Karpas-422 (cell line): ENCODE measurements around the gene MDN1. TPM values are rescaled to one million over a fixed set of nuclear protein-coding genes. Genes with fewer than 3 reads are reported as not detected.

Experiments
- DNase-seq: peaks from one replicate; pipeline ENCODE4 v3.0.0-alpha.2; 2015
- H2AFZ ChIP-seq: fragments of 200-600 bp; sonication (generic); 2 replicates; pipeline ENCODE4 v1.6.1; 2014; ENCODE audit warnings: antibody characterized with exemption, low read length, mixed read lengths
- H3K27ac ChIP-seq: fragments of 200-600 bp; sonication (generic); 2 replicates; pipeline ENCODE4 v1.5.1; 2014; ENCODE audit warnings: mild to moderate bottlenecking, low read length, moderate library complexity
- H3K27me3 ChIP-seq: fragments of 200-600 bp; sonication (generic); 2 replicates; pipeline ENCODE4 v1.6.1; 2014; ENCODE audit warnings: low read length, mixed read lengths
- H3K36me3 ChIP-seq: fragments of 200-600 bp; sonication (generic); 2 replicates; pipeline ENCODE4 v1.6.1; 2014; ENCODE audit warnings: low read length, mixed read lengths; ENCODE audit not compliant: insufficient read depth
- H3K4me1 ChIP-seq: fragments of 200-600 bp; sonication (generic); 2 replicates; pipeline ENCODE4 v1.6.1; 2014; ENCODE audit warnings: mild to moderate bottlenecking, low read length, mixed read lengths
- H3K4me2 ChIP-seq: fragments of 200-600 bp; sonication (generic); 2 replicates; pipeline ENCODE4 v1.6.1; 2014; ENCODE audit warnings: low read length, low read depth, mild to moderate bottlenecking; ENCODE audit not compliant: poor library complexity, severe bottlenecking
- H3K4me3 ChIP-seq: fragments of 200-600 bp; sonication (generic); 2 replicates; pipeline ENCODE4 v1.5.1; 2014; ENCODE audit warnings: mild to moderate bottlenecking, antibody characterized with exemption, low read length, mixed read lengths
- H3K79me2 ChIP-seq: fragments of 200-600 bp; sonication (generic); 2 replicates; pipeline ENCODE4 v1.6.1; 2014; ENCODE audit warnings: mild to moderate bottlenecking, low read length, mixed read lengths
- H3K9ac ChIP-seq: fragments of 200-600 bp; sonication (generic); 2 replicates; pipeline ENCODE4 v1.6.0; 2014; ENCODE audit warnings: low read length
- H3K9me2 ChIP-seq: fragments of 200-600 bp; sonication (generic), shearing (Covaris generic); replicated peaks from 2 replicates; pipeline ENCODE4 v1.6.0; 2014; ENCODE audit warnings: mild to moderate bottlenecking, low read length, moderate library complexity; ENCODE audit not compliant: insufficient read depth
- H3K9me3 ChIP-seq: fragments of 300-700, 200-600 bp; sonication (generic); 2 replicates; pipeline ENCODE4 v1.6.1; 2014; ENCODE audit warnings: low read length, mixed read lengths
- H4K20me1 ChIP-seq: fragments of 200-600 bp; sonication (generic); 2 replicates; pipeline ENCODE4 v1.6.1; 2014; ENCODE audit warnings: mild to moderate bottlenecking, antibody characterized with exemption, low read length, low read depth; ENCODE audit not compliant: insufficient read depth
- total RNA-seq: library from RNA; depleted of rRNA; stranded (reverse); fragments of >200 nt; shearing (Covaris generic); gene quantifications from 2 replicates; pipeline ENCODE4 v1.2.3, GENCODE V29; 2014; ENCODE audit warnings: low replicate concordance; rRNA removed

Gene MDN1, protein sequence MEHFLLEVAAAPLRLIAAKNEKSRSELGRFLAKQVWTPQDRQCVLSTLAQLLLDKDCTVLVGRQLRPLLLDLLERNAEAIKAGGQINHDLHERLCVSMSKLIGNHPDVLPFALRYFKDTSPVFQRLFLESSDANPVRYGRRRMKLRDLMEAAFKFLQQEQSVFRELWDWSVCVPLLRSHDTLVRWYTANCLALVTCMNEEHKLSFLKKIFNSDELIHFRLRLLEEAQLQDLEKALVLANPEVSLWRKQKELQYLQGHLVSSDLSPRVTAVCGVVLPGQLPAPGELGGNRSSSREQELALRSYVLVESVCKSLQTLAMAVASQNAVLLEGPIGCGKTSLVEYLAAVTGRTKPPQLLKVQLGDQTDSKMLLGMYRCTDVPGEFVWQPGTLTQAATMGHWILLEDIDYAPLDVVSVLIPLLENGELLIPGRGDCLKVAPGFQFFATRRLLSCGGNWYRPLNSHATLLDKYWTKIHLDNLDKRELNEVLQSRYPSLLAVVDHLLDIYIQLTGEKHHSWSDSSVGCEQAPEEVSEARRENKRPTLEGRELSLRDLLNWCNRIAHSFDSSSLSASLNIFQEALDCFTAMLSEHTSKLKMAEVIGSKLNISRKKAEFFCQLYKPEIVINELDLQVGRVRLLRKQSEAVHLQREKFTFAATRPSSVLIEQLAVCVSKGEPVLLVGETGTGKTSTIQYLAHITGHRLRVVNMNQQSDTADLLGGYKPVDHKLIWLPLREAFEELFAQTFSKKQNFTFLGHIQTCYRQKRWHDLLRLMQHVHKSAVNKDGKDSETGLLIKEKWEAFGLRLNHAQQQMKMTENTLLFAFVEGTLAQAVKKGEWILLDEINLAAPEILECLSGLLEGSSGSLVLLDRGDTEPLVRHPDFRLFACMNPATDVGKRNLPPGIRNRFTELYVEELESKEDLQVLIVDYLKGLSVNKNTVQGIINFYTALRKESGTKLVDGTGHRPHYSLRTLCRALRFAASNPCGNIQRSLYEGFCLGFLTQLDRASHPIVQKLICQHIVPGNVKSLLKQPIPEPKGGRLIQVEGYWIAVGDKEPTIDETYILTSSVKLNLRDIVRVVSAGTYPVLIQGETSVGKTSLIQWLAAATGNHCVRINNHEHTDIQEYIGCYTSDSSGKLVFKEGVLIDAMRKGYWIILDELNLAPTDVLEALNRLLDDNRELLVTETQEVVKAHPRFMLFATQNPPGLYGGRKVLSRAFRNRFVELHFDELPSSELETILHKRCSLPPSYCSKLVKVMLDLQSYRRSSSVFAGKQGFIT (N-terminal part only)
- total RNA-seq: 36.5 and 42.0 TPM in 2 replicates

- Histone ChIP-seq H3K79me2 (peaks cover 63% of the 10 kb centered on the region), H3K4me1 (peaks cover 27% of the 10 kb centered on the region), H3K27ac (peak within 1 kb of the TSS; percentile 40; the same call in 1 of the 2 replicates), H3K36me3 (no peaks in the 10 kb centered on the region; the same call in 1 of the 2 replicates), H3K27me3 (no peaks in the 10 kb centered on the region), H3K4me3 (peak within 1 kb of the TSS; percentile 98), H3K9me2 (no peaks in the 10 kb centered on the region), H2AFZ (peak within 1 kb of the TSS; percentile 68; the same call in 1 of the 2 replicates), H4K20me1 (peaks cover 28% of the 10 kb centered on the region), H3K9ac (peak within 1 kb of the TSS; percentile 84), H3K4me2 (peak within 1 kb of the TSS; percentile 79), H3K9me3 (no peaks in the 10 kb centered on the region)
- DNase-seq: peak; percentile 97
Observed at GRCh38 chr6:89819336-89820130, at the start of gene MDN1. Gene MDN1 (minus strand): TSS chr6:89819794. CDS start chr6:89819607, 187 bp downstream.

- H2AFZ ChIP-seq: no peak overlapping the region
- H3K27me3 ChIP-seq: no peaks in the 10 kb centered on the region
- DNase-seq: no peak
- H3K4me1 ChIP-seq: no peaks in the 10 kb centered on the region
- H4K20me1 ChIP-seq: no peaks in the 10 kb centered on the region
- H3K4me2 ChIP-seq: no peak overlapping the region
- H3K4me3 ChIP-seq: no peak overlapping the region
- H3K36me3 ChIP-seq: peaks cover 63% of the 10 kb centered on the region
- no peak overlapping the region for H3K9ac ChIP-seq
- H3K9me2 ChIP-seq: no peaks in the 10 kb centered on the region
- H3K79me2 ChIP-seq: peaks cover 17% of the 10 kb centered on the region
- no peaks in the 10 kb centered on the region for H3K9me3 ChIP-seq
- H3K27ac ChIP-seq: no peak overlapping the region
Observed at GRCh38 chr6:89866024-89866678, 46.6 kb upstream of the MDN1 start.

DNA sequence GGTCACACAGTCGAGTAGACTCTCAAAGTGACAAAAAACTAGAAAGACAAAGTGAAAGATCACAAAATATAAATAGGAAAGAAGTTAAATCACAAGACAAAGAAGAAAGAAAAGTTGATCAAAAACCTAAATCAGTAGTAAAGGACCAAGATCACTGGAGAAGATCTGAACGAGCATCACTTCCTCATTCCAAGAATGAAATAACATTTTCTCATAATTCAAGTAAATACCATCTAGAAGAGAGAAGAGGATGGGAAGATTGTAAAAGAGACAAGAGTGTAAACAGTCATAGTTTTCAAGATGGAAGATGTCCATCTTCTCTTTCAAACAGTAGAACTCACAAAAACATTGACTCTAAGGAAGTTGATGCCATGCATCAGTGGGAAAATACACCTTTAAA, 43.1 kb upstream of the MDN1 start:
- no peaks in the 10 kb centered on the region for H3K9me3 ChIP-seq
- no peaks in the 10 kb centered on the region for H3K9me2 ChIP-seq
- no peak overlapping the region for H3K27ac ChIP-seq
- no peak overlapping the region for H3K4me2 ChIP-seq
- H4K20me1 ChIP-seq: no peaks in the 10 kb centered on the region
- no peaks in the 10 kb centered on the region for H3K27me3 ChIP-seq
- no peak overlapping the region for H3K9ac ChIP-seq
- H3K36me3 ChIP-seq: peaks cover 64% of the 10 kb centered on the region
- no peak overlapping the region for H2AFZ ChIP-seq
- H3K79me2 ChIP-seq: peaks cover 17% of the 10 kb centered on the region
- DNase-seq: no peak
- H3K4me3 ChIP-seq: no peak overlapping the region
- H3K4me1 ChIP-seq: no peaks in the 10 kb centered on the region

DNA sequence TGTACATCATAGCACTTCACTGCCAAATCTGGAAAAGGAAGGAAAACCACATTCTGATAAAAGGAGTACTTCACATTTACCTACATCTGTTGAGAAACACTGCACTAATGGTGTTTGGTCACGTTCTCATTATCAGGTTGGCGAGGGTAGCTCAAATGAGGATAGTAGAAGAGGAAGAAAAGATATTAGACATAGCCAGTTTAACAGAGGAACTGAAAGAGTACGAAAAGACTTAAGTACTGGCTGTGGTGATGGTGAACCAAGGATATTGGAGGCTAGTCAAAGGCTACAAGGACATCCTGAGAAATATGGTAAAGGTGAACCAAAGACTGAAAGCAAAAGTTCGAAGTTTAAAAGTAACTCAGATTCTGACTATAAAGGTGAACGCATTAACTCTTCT, 42.7 kb upstream of the MDN1 start:
- no peak overlapping the region for H3K27ac ChIP-seq
- no peaks in the 10 kb centered on the region for H3K4me1 ChIP-seq
- no peak overlapping the region for H2AFZ ChIP-seq
- H3K4me2 ChIP-seq: no peak overlapping the region
- no peak for DNase-seq
- H3K9me3 ChIP-seq: no peaks in the 10 kb centered on the region
- H3K36me3 ChIP-seq: peaks cover 60% of the 10 kb centered on the region
- no peak overlapping the region for H3K4me3 ChIP-seq
- H3K27me3 ChIP-seq: no peaks in the 10 kb centered on the region
- H3K9me2 ChIP-seq: no peaks in the 10 kb centered on the region
- H4K20me1 ChIP-seq: no peaks in the 10 kb centered on the region
- H3K9ac ChIP-seq: no peak overlapping the region
- H3K79me2 ChIP-seq: peaks cover 17% of the 10 kb centered on the region

DNA sequence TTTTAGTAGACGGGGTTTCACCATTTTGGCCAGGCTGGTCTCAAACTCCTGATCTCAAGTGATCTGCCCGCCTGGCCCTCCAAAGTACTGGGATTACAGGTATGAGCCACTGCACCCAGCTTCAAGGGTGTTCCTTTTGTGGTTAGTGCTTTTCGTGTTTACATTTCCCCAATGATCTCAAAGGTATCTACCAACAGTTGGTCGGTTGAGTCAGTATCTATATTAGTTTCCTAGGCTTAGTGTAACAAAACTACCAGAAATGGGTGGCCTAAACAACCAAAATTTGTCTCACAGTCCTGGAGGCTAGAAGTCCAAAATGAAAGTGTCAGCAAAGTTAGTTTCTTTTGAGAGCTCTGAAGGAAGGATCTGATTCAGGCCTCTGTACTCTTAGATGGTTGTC, 40.1 kb upstream of the MDN1 start:
- no peak overlapping the region for H3K27ac ChIP-seq
- peaks cover 62% of the 10 kb centered on the region for H3K36me3 ChIP-seq
- no peaks in the 10 kb centered on the region for H3K4me1 ChIP-seq
- no peaks in the 10 kb centered on the region for H3K9me3 ChIP-seq
- no peaks in the 10 kb centered on the region for H3K27me3 ChIP-seq
- no peak overlapping the region for H3K9ac ChIP-seq
- no peaks in the 10 kb centered on the region for H3K9me2 ChIP-seq
- H3K4me2 ChIP-seq: no peak overlapping the region
- no peak overlapping the region for H3K4me3 ChIP-seq
- H2AFZ ChIP-seq: no peak overlapping the region
- H4K20me1 ChIP-seq: no peaks in the 10 kb centered on the region
- H3K79me2 ChIP-seq: peaks cover 20% of the 10 kb centered on the region
- DNase-seq: no peak

DNA sequence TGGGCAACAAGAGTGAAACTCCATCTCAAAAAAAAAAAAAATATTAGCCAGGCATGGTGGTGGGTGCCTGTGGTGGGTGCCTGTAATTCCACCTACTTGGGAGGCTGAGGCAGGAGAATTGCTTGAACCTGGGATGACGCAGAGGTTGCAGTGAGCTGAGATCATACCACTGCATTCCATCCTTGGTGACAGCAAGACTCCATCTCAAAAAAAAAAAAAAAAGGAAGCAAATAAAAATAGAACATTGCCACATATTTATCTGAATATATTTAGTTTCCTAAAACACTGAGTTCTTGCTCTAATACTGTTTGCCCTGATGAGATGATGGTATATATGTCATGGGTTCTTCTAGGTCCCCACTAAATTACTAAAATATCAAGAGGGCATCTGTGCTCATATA, 38.4 kb upstream of the MDN1 start:
- no peak overlapping the region for H3K27ac ChIP-seq
- H3K9ac ChIP-seq: no peak overlapping the region
- no peaks in the 10 kb centered on the region for H3K4me1 ChIP-seq
- peaks cover 13% of the 10 kb centered on the region; the same call in 1 of the 2 replicates for H3K79me2 ChIP-seq
- no peaks in the 10 kb centered on the region for H4K20me1 ChIP-seq
- H3K36me3 ChIP-seq: peaks cover 58% of the 10 kb centered on the region
- H3K9me3 ChIP-seq: no peaks in the 10 kb centered on the region
- H3K9me2 ChIP-seq: no peaks in the 10 kb centered on the region
- no peak overlapping the region for H3K4me2 ChIP-seq
- no peak overlapping the region for H3K4me3 ChIP-seq
- H3K27me3 ChIP-seq: no peaks in the 10 kb centered on the region
- no peak overlapping the region for H2AFZ ChIP-seq
- no peak for DNase-seq

- Histone ChIP-seq H3K27me3 (no peaks in the 10 kb centered on the region), H3K9ac (no peak overlapping the region), H3K9me3 (no peaks in the 10 kb centered on the region), H4K20me1 (no peaks in the 10 kb centered on the region), H3K27ac (no peak overlapping the region), H2AFZ (no peak overlapping the region), H3K79me2 (peaks cover 47% of the 10 kb centered on the region), H3K36me3 (peaks cover 41% of the 10 kb centered on the region), H3K9me2 (no peaks in the 10 kb centered on the region), H3K4me3 (no peak overlapping the region), H3K4me1 (no peaks in the 10 kb centered on the region), H3K4me2 (no peak overlapping the region)
- no peak for DNase-seq
Observed at GRCh38 chr6:89853068-89853467, 33.5 kb upstream of the MDN1 start.
